WERI-Rb-1 (cell line): ENCODE measurements around the gene P2RX5.

Source experiments
- DNase-seq: peaks from one replicate; pipeline ENCODE4 v3.0.0-alpha.2; 2020
- H3K27ac ChIP-seq: fragments of 250-450 bp; sonication (Bioruptor Pico); 2 replicates; pipeline ENCODE4 v1.5.1; 2020; ENCODE audit warnings: mild to moderate bottlenecking, moderate library complexity
- H3K27me3 ChIP-seq: fragments of 250-450 bp; sonication (Bioruptor Pico); 2 replicates; pipeline ENCODE4 v1.5.1; 2021; ENCODE audit warnings: mild to moderate bottlenecking, low read depth, moderate library complexity; ENCODE audit not compliant: insufficient read depth, severe bottlenecking
- H3K36me3 ChIP-seq: fragments of 250-450 bp; sonication (Bioruptor Pico); 2 replicates; pipeline ENCODE4 v1.5.1; 2020; ENCODE audit warnings: mild to moderate bottlenecking, moderate library complexity
- H3K4me3 ChIP-seq: 2 replicates; pipeline ENCODE4 v1.5.1; 2011; ENCODE audit warnings: low read depth, mild to moderate bottlenecking, control low read depth, low read length
- H3K9me3 ChIP-seq: fragments of 250-450 bp; sonication (Bioruptor Pico); 2 replicates; pipeline ENCODE4 v1.5.1; 2021; ENCODE audit warnings: mild to moderate bottlenecking, moderate library complexity; ENCODE audit not compliant: severe bottlenecking
- TF ChIP-seq, protein P1 (sequence below): IDR thresholded peaks from 2 replicates; pipeline ENCODE4 v1.5.1; 2011; ENCODE audit warnings: low read depth, mild to moderate bottlenecking, control low read depth, inconsistent platforms, low read length

P2RX5 gene

DNA sequence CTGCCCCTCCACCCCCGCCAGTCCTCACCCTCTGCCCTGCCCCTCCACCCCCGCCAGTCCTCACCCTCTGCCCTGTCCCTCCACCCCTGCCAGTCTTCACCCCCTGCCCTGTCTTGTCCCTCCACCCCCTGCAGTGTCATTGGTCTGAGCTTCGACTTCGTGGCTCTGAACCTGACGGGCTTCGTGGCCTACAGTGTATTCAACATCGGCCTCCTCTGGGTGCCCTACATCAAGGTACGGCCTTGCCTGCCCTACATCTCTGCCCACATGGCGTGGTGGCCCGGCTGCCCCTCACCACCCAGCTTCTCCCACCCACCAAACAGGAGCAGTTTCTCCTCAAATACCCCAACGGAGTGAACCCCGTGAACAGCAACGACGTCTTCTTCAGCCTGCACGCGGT is 39.6 kb downstream of the P2RX5 start:
- H3K4me3 ChIP-seq: no peak overlapping the region
- no peak for DNase-seq
- H3K27ac ChIP-seq: no peak overlapping the region
- TF ChIP-seq, protein P1, sequence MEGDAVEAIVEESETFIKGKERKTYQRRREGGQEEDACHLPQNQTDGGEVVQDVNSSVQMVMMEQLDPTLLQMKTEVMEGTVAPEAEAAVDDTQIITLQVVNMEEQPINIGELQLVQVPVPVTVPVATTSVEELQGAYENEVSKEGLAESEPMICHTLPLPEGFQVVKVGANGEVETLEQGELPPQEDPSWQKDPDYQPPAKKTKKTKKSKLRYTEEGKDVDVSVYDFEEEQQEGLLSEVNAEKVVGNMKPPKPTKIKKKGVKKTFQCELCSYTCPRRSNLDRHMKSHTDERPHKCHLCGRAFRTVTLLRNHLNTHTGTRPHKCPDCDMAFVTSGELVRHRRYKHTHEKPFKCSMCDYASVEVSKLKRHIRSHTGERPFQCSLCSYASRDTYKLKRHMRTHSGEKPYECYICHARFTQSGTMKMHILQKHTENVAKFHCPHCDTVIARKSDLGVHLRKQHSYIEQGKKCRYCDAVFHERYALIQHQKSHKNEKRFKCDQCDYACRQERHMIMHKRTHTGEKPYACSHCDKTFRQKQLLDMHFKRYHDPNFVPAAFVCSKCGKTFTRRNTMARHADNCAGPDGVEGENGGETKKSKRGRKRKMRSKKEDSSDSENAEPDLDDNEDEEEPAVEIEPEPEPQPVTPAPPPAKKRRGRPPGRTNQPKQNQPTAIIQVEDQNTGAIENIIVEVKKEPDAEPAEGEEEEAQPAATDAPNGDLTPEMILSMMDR: no peak
- H3K27me3 ChIP-seq: no peaks in the 10 kb centered on the region
- peaks cover 23% of the 10 kb centered on the region for H3K36me3 ChIP-seq
- H3K9me3 ChIP-seq: no peaks in the 10 kb centered on the region

DNA sequence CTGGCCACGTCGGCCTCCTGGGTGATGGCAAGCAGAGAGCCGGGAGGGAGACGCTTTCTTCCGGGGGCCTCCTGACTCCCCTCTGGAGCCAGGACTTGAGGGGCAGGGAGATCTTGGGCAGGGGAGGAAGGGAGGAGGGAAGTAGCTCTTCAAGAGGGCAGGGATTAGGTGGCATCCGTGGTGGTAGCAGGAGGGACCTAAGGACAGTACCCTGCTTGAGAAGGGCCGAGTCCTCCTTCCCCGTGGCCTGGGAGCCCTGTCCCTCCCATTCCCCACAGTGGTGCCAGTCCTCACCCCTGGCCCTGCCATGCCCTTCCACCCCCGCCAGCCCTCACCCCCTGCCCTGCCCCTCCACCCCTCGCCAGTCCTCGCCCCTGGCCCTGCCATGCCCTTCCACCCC is 40.2 kb downstream of the P2RX5 start:
- Histone ChIP-seq H3K36me3 (peaks cover 17% of the 10 kb centered on the region), H3K4me3 (no peak overlapping the region), H3K27me3 (no peaks in the 10 kb centered on the region), H3K9me3 (no peaks in the 10 kb centered on the region), H3K27ac (no peak overlapping the region)
- TF ChIP-seq, protein P1: no peak
- no peak for DNase-seq

DNA sequence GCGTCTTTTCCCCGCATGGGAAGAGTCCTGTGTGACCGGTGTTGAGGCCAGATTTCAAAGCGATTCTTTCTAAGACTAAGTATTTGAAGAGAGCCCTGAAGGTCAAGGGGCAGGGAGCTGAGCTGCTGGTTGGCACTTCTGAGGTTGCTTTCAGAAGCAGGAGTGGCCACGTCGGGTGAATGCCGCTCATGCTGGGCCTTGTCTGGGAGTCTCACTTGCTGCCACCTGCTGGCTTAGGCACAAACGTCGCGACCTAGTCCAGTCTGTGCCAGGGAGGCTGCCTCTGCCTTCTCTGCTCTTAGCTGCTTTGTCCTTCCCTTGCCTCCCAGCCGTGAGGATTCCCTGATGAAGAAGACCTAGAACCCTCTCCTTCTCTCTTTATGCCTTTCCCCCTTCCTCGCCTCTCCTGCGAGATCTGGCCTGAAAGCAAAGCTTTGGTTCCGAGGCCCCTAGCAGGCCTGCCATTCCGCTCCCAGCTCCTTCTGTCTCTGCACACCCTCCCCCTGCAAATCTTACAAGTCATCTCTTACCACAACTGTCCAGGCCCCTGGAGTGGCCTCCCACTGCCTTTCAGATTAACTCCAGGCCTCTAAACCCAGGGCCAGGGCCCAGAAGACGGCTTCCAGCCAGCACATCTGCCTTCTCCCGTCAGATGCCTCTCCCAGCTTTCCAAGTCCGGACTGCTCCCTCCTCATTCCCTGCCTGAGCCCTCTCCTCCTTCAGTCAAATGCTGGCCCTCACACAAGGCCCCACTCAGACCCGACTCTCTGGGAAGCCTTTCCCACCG is 48.0 kb downstream of the P2RX5 start:
- DNase-seq: peak; percentile 74
- Histone ChIP-seq H3K27ac (no peak overlapping the region; the same call in 1 of the 2 replicates), H3K36me3 (peaks cover 23% of the 10 kb centered on the region), H3K9me3 (no peaks in the 10 kb centered on the region), H3K27me3 (no peaks in the 10 kb centered on the region), H3K4me3 (no peak overlapping the region)
- TF ChIP-seq, protein P1: peak; percentile 88

DNA sequence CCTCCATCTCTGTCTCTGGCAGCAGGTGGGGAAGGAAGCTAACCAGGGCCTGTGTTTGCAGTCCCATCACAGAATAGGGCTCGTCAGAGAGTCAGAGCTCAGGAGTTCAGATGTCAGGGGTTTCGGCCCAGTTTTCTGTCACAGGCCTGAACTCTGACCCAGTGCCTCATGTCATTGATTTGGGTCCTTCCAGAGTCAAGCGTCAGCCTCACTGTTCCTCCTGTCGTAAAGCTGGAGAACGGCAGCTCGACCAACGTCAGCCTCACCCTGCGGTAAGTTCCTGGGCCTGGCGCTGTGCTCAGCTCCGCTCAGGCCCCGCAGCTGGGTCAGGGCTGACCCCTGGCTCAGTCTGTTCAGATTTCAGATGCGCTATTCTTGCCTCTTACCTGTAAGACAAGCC is 48.7 kb downstream of the P2RX5 start:
- Histone ChIP-seq H3K9me3 (no peaks in the 10 kb centered on the region), H3K36me3 (peaks cover 27% of the 10 kb centered on the region), H3K4me3 (no peak overlapping the region), H3K27ac (no peak overlapping the region), H3K27me3 (no peaks in the 10 kb centered on the region)
- DNase-seq: no peak
- TF ChIP-seq, protein P1: no peak

DNA sequence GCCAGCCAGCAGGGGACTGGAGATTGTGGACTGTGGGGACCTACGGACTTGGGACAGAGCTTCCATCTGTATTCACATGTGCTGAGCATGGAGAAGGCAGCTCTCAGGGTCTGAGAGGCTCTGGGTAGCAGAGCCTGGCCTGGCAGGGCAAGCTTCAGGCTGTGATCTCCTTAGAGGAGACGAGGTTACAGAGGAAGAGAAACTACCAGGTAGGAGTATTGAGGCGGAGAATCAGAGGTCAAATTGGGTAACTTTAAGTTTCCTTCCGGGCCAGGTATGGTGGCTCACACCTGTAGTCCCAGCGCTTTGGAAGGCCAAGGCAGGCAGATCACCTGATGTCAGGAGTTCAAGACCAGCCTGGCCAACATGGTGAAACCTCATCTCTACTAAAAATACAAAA is 50.6 kb downstream of the P2RX5 start:
- Histone ChIP-seq H3K36me3 (peaks cover 39% of the 10 kb centered on the region), H3K9me3 (no peaks in the 10 kb centered on the region), H3K27me3 (no peaks in the 10 kb centered on the region), H3K4me3 (no peak overlapping the region), H3K27ac (no peak overlapping the region)
- TF ChIP-seq, protein P1: no peak
- DNase-seq: no peak

DNA sequence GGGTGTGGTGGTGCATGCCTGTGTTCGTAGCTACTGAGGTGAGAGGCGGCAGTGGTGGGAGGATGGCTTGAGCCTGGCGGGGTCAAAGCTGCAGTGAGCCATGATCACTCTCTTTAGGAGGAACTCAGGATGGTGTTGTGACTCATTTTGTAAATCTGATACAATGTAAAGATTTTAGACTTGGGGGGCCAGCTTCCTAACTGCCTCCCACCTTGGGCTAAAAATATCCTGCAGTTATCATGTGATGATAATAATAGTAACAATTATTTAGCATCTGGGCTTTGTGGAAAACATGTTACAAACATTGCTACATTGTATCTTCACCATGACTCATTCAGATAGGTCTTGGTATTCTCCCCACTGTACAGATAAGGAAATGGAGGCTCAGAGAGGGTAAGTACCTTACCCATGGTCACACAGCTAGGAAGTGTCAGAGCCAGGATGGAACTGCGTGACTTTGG is 52.0 kb downstream of the P2RX5 start:
- DNase-seq: no peak
- H3K9me3 ChIP-seq: no peaks in the 10 kb centered on the region
- TF ChIP-seq, protein P1: no peak
- H3K4me3 ChIP-seq: no peak overlapping the region
- peaks cover 38% of the 10 kb centered on the region for H3K36me3 ChIP-seq
- no peak overlapping the region for H3K27ac ChIP-seq
- H3K27me3 ChIP-seq: no peaks in the 10 kb centered on the region
